ENCODE data around the gene CALR3.
"Not testable (repeated sequence)": the region's sequence is repeated elsewhere in the genome, so short reads cannot be mapped to it uniquely, and the experiment has no call there.

CALR3 gene

GRCh38 chr19:16522559-16523377, 26.8 kb upstream of the CALR3 start:
- no peak for DNase-seq

DNA sequence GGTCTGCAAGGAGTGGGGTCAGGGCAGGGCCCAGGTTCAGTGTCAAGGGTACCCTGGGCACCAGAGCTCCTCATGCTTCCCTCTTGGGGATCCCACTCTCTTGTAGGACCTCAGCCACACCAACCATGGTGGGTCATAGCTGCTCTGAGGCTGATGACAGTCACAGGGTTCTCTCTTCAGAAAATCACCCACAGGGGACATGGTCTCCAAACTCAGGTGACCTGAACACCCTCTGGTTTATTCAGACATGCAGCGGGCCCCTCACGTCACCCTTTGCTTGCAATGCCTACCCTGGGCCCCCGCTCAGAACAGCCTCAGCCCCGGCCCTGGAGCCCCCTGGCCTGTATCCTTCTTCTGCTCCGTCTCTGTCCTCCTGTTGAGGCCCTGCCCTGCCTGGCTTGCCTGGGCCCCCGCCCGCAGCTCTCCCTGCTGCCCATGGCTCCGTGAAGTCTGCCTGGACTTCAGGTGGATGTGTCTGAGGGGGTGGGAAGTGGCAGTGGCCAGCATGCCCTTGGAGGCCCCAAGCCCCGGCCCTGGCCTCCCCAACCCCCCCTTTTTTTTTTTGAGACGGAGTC, 25.8 kb upstream of the CALR3 start:
- DNase-seq = no peak

GRCh38 chr19:16520986-16521624, 25.1 kb upstream of the CALR3 start:
- DNase-seq = no peak

GRCh38 chr19:16520074-16520973, 24.4 kb upstream of the CALR3 start:
- no peak for DNase-seq

- no peak for DNase-seq
Measured at GRCh38 chr19:16519230-16519687, 23.3 kb upstream of the CALR3 start.

- DNase-seq = no peak
Measured at GRCh38 chr19:16518483-16519229, 22.7 kb upstream of the CALR3 start.

DNA sequence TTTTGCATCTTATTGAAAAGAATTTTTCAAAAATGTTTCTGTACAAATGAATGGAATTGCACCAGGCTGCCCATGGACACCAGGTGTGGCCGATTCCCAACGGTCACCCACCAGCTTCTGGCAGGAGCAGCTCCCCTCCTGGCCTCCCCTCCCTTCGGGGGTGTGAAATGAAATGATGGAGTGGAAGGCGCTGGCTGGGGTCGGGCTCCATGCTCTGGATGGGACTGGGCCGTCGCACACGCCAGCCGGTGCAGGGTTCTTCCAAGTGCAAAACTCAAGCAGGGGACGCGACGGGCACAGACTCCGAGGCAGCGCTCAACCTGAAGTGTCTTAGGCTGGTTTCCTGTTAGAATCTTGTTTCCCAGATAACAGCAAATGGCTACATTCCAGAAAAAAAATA, 22.1 kb upstream of the CALR3 start:
- no peak for DNase-seq

DNA sequence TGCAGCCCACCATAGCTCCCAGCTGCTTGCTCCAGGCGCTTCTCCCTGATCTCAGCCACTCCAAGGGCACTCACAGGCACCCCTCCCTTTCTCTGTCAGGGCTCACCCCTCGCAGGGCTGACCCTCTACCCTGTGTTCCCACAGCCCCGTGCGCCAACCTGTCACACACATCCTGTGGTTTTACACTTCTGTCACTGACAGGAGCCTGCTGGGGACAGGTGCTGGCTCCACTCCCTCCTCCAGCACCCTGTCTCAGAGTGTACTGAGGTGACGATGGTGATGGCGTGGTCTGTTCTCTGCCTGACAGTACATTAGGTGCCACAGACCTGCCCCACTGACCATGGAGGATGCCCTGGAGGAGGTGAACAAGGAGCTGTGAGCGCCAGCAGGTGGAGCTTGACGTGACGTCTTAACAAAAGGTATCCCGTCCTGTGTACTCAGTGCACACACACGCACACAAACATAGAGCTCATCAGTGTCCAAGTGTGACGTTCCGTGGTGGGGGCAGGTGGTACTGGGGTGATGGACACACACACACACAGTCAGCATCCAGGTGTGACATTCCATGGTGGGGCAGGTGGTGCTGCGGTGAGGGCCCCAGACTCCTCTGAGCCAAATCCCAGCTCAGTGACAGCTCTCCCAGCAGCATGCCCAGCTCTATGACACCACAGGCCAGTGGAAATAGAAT, 21.1 kb upstream of the CALR3 start:
- DNase-seq = no peak

DNA sequence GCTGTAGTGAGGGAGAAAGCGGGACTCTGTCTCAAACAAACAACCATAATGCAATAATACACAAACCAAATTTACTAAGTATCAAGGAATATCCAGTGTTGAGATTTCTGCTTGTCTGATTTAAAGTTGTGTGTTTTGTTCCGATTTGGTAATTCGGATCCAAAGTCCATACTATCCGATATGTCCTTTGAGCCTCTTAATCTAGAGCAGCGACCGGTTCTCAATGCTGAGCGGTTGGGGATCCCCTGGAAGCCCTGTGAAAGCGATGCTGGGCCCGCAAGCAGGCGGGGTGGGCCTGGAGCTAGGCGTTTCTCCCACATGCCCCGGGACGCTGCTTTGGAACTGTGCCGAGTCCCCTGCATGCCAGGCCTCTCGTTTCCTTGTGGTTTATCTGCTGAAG, 20.4 kb upstream of the CALR3 start:
- no peak for DNase-seq

- DNase-seq = no peak
Measured at GRCh38 chr19:16514383-16515019, 18.5 kb upstream of the CALR3 start.

GRCh38 chr19:16512611-16513010, 16.6 kb upstream of the CALR3 start:
- not testable (repeated sequence) for DNase-seq

- no peak for DNase-seq
Measured at GRCh38 chr19:16509141-16510061, 13.4 kb upstream of the CALR3 start.

DNA sequence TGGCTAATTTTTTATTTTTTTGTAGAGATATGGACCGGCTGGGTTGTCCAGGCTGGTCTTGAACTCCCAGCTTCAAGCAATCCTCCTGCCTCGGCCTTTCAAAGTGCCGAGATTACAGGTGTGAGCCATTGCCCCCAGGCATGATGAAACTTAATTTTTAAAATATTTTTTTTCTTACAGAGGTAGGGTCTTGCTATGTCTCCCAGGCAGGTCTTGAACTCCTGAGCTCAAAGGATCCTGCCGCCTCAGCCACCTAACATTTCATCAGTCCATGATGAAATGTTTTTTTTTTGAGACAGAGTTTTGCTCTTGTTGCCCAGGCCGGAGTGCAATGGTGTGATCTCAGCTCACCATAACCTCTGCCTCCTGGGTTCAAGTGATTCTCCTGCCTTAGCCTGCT, 12.6 kb upstream of the CALR3 start:
- DNase-seq = no peak

DNA sequence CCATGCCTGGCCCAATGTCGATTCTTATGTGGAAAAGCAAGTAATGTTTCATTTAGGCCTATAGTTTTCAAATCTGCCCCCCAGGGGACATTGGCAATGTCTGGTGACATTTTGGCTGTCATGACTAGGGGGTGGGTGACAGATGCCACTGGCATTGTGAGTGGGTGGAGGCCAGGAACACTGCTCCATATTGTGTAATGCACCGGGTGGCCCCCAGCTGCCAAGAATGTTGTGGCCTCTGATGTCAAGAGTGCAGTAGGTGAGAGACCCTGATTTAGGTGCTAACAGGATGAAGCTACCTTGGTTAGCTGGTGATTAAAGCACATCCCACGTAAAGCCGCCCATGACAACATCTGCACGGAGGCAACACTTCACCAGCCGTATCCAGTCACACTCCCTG, 11.0 kb upstream of the CALR3 start:
- no peak for DNase-seq

- DNase-seq = not testable (repeated sequence)
Measured at GRCh38 chr19:16506161-16506560, 10.2 kb upstream of the CALR3 start.

DNA sequence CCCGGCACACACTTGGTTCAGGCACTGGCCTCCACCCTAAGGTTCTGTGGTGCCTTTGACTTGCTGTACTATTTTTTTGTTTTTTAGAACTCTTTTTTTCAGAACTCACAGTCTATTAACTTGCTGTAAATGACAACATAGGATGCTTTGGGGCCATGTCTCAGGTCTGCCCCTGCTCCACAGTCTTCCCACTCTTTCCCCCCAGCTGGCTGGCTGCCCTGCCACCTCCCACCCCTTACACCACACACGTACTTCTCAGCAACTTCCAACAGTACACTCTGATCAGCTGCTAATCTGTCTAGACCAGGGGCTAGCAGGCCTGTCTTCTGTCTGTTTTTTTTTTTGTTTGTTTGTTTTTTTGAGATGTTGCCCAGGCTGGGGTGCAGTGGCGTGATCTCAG, 8.3 kb upstream of the CALR3 start:
- no peak for DNase-seq

GRCh38 chr19:16497837-16498236, 1.9 kb upstream of the CALR3 start:
- no peak for DNase-seq

GRCh38 chr19:16497042-16497441, 1.1 kb upstream of the CALR3 start:
- no peak for DNase-seq

DNA sequence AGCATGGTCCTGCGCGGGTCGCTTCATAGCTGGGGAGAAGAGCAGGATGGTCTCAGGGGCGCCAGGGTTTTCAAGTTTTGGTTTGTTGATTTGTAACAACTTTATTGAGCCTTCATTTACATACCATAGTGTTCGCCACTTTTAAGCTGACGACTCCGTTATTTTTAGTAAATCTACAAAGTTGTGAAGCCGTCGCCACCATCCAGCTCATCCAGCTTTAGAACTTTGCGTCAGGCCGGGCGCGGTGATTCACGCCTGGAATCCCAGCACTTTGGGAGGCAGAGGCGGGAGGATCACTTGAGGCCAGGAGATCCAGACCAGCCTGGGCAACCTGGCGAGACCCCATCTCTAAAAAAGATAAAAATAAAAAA, 631 bp upstream of the CALR3 start:
- DNase-seq = no peak

- not testable (repeated sequence) for DNase-seq
Measured at GRCh38 chr19:16486476-16486875, 9.5 kb downstream of the CALR3 start.

Measured in CD4-positive, alpha-beta T cell treated with Interleukin-1 beta for 1 hour (primary cell).